Glutamatergic neuron (in vitro differentiated cells): ENCODE results near the gene SNX3. TPM values are rescaled to one million over a fixed set of nuclear protein-coding genes. Genes with fewer than 3 reads are reported as not detected.
"Not testable (repeated sequence)": the region's sequence is repeated elsewhere in the genome, so short reads cannot be mapped to it uniquely, and the experiment has no call there.

Experiments
- DNase-seq: peaks from one replicate; pipeline ENCODE4 v3.0.0; 2022
- H3K27ac Mint-ChIP-seq: one replicate; pipeline ENCODE4 v1.8.0; 2020; ENCODE audit warnings: mild to moderate bottlenecking, mixed read lengths, inconsistent platforms; ENCODE audit not compliant: unreplicated experiment
- H3K27me3 Mint-ChIP-seq: one replicate; pipeline ENCODE4 v1.8.0; 2020; ENCODE audit warnings: mild to moderate bottlenecking, moderate library complexity, mixed read lengths, inconsistent platforms; ENCODE audit not compliant: unreplicated experiment
- H3K36me3 Mint-ChIP-seq: one replicate; pipeline ENCODE4 v1.8.0; 2020; ENCODE audit warnings: mild to moderate bottlenecking, mixed read lengths, inconsistent platforms; ENCODE audit not compliant: unreplicated experiment
- H3K4me1 Mint-ChIP-seq: one replicate; pipeline ENCODE4 v1.8.0; 2020; ENCODE audit warnings: mild to moderate bottlenecking, low read depth, mixed read lengths, inconsistent platforms; ENCODE audit not compliant: unreplicated experiment
- H3K4me3 Mint-ChIP-seq: one replicate; pipeline ENCODE4 v1.8.0; 2020; ENCODE audit warnings: mild to moderate bottlenecking, mixed read lengths, inconsistent platforms; ENCODE audit not compliant: unreplicated experiment
- H3K9me3 Mint-ChIP-seq: one replicate; pipeline ENCODE4 v1.8.0; 2020; ENCODE audit warnings: mild to moderate bottlenecking, moderate library complexity, mixed read lengths, inconsistent platforms; ENCODE audit not compliant: unreplicated experiment
- CTCF ChIP-seq: fragments of 200-600 bp; sonication (generic); IDR thresholded peaks from one replicate; pipeline ENCODE4 v1.5.0; 2021; ENCODE audit not compliant: partially characterized antibody, unreplicated experiment
- total RNA-seq: library from RNA; stranded (reverse); fragmentation: NEBNext Ultra II Directional; extraction: Animal tissue kit (Norgen Biotek cat#: 25700); gene quantifications from one replicate; pipeline ENCODE4 v1.2.1, GENCODE V29; 2021; ENCODE audit not compliant: unreplicated experiment

SNX3 gene
- total RNA-seq, 1 donor from 2014 or later = 66.2 TPM

GRCh38 chr6:108277831-108278230 lies 17.0 kb upstream of the SNX3 start:
- Mint-ChIP-seq H3K27ac (no peak overlapping the region), H3K4me1 (peaks cover 3% of the 10 kb centered on the region), H3K27me3 (no peaks in the 10 kb centered on the region), H3K36me3 (no peaks in the 10 kb centered on the region), H3K9me3 (peaks cover 1% of the 10 kb centered on the region), H3K4me3 (no peak overlapping the region)
- no peak for DNase-seq
- no peak for TF ChIP-seq CTCF

GRCh38 chr6:108277295-108277694 lies 16.5 kb upstream of the SNX3 start:
- DNase-seq = no peak
- no peaks in the 10 kb centered on the region for H3K27me3 Mint-ChIP-seq
- H3K36me3 Mint-ChIP-seq = no peaks in the 10 kb centered on the region
- H3K4me3 Mint-ChIP-seq = no peak overlapping the region
- TF ChIP-seq CTCF = no peak
- peaks cover 3% of the 10 kb centered on the region for H3K4me1 Mint-ChIP-seq
- H3K9me3 Mint-ChIP-seq = peaks cover 1% of the 10 kb centered on the region
- H3K27ac Mint-ChIP-seq = no peak overlapping the region

- TF ChIP-seq CTCF = no peak
- Mint-ChIP-seq H3K9me3 (peaks cover 1% of the 10 kb centered on the region), H3K4me3 (no peak overlapping the region), H3K4me1 (peaks cover 4% of the 10 kb centered on the region), H3K27ac (no peak overlapping the region), H3K27me3 (no peaks in the 10 kb centered on the region), H3K36me3 (no peaks in the 10 kb centered on the region)
- no peak for DNase-seq
Observed at GRCh38 chr6:108275976-108276375, 15.1 kb upstream of the SNX3 start.

GRCh38 chr6:108274546-108274945 lies 13.7 kb upstream of the SNX3 start:
- Mint-ChIP-seq H3K4me1 (peaks cover 6% of the 10 kb centered on the region), H3K4me3 (no peak overlapping the region), H3K27ac (no peak overlapping the region), H3K36me3 (no peaks in the 10 kb centered on the region), H3K27me3 (peaks cover 2% of the 10 kb centered on the region), H3K9me3 (peaks cover 1% of the 10 kb centered on the region)
- TF ChIP-seq CTCF = no peak
- DNase-seq = no peak

- H3K9me3 Mint-ChIP-seq, H3K36me3 Mint-ChIP-seq, H3K4me3 Mint-ChIP-seq, H3K27me3 Mint-ChIP-seq, H3K4me1 Mint-ChIP-seq, H3K27ac Mint-ChIP-seq: not testable (repeated sequence)
- peak; percentile 20 for DNase-seq
Observed at GRCh38 chr6:108269955-108270354, 9.1 kb upstream of the SNX3 start.

GRCh38 chr6:108268845-108269244 lies 8.0 kb upstream of the SNX3 start:
- peaks cover 4% of the 10 kb centered on the region for H3K4me1 Mint-ChIP-seq
- peaks cover 4% of the 10 kb centered on the region for H3K36me3 Mint-ChIP-seq
- no peak for DNase-seq
- H3K27ac Mint-ChIP-seq = no peak overlapping the region
- no peak overlapping the region for H3K4me3 Mint-ChIP-seq
- H3K27me3 Mint-ChIP-seq = peaks cover 2% of the 10 kb centered on the region
- no peaks in the 10 kb centered on the region for H3K9me3 Mint-ChIP-seq
- no peak for TF ChIP-seq CTCF
